ENCODE measurements around the gene SPDL1.

SPDL1 gene

DNA sequence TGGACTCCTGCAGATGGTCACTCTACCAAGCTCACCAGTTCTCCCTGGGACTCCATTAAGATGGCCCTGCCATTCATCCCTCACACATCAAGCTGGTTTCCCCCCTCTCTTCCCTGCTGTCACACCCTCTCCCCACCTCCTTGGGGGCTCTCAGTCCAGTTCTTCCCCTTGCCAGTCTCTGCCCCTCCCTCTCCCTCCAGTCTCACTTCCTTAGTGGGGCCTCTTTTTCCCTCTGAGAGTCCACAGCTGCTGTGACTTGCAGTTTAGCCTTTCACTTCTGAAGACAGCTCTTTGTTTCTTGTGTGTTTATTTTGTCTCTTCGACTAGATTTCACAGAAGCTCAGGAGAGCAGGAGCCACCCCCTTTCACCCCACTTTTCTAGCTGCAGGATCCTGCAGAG, 64.0 kb downstream of the SPDL1 start:
- DNase-seq (ENCODE audit: low read depth, low spot score): no peak
- ChIA-PET POLR2A (no interaction called here), CTCF (interaction anchor here (1.2 to 1.6 kb wide), 2 partner anchors 11 kb away, joined by 3 to 5 read pairs; no protein-coding TSS in a partner anchor)
- no peak overlapping the region for H3K4me3 ChIP-seq (ENCODE audit: low read depth, low read length)
- TF ChIP-seq, protein P1, sequence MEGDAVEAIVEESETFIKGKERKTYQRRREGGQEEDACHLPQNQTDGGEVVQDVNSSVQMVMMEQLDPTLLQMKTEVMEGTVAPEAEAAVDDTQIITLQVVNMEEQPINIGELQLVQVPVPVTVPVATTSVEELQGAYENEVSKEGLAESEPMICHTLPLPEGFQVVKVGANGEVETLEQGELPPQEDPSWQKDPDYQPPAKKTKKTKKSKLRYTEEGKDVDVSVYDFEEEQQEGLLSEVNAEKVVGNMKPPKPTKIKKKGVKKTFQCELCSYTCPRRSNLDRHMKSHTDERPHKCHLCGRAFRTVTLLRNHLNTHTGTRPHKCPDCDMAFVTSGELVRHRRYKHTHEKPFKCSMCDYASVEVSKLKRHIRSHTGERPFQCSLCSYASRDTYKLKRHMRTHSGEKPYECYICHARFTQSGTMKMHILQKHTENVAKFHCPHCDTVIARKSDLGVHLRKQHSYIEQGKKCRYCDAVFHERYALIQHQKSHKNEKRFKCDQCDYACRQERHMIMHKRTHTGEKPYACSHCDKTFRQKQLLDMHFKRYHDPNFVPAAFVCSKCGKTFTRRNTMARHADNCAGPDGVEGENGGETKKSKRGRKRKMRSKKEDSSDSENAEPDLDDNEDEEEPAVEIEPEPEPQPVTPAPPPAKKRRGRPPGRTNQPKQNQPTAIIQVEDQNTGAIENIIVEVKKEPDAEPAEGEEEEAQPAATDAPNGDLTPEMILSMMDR (IDR thresholded peaks at IDR 0.05; ENCODE audit: insufficient read depth, low read length, missing control alignments): no peak

DNA sequence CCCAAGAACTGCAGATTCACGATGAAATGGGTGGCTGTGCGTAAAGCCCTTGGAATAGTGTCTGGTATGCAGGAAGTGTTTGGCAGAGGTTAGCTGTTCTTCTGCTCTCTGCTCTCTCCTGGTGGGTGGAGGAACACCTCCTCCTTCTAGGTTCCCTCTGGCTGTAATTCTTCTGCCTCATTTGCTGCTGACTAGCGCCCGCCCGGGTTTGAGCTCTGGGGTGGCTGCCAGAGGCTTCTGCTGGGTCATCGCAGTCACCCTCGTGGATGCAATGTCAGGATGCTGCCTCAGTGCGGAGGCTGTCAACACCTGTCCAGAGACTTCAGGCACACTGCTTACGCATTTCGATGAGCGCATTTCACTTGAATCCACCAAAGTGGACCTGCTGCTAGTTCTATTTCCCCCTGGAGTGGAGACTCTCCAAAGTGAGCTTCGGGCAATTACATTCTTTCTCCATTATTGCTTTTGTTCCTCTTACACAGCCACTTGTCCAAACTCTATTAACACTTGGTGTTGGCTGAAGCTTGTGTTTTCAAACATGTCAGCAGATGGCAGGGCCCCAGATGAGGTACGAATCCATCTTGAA, 65.2 kb downstream of the SPDL1 start:
- no peak for DNase-seq (ENCODE audit: low read depth, low spot score)
- H3K4me3 ChIP-seq (ENCODE audit: low read depth, low read length): no peak overlapping the region
- ChIA-PET POLR2A (no interaction called here), CTCF (no interaction called here)
- TF ChIP-seq, protein P1 (IDR thresholded peaks at IDR 0.05; ENCODE audit: insufficient read depth, low read length, missing control alignments): no peak

DNA sequence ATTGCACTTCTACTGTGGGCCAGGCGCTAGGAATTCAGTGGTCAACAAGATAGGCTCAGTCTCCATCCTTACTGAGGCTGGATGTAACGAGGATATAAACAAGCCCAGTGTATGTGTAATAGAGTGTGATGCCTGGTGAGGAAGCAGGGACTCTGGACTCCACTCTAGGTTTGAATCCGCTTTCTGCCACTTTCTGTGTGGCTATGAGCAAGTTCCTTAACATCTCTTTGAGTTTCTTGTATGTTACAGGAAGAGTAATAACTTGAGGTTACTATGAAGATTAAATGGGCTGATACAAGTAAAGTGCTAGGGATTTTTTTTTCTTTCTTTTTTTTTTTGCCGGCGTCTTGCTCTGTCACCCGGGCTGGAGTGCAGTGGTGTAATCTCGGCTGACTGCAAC, 65.9 kb downstream of the SPDL1 start:
- no peak overlapping the region for H3K4me3 ChIP-seq (ENCODE audit: low read depth, low read length)
- ChIA-PET POLR2A (no interaction called here), CTCF (no interaction called here)
- DNase-seq (ENCODE audit: low read depth, low spot score): no peak
- TF ChIP-seq, protein P1 (IDR thresholded peaks at IDR 0.05; ENCODE audit: insufficient read depth, low read length, missing control alignments): no peak

DNA sequence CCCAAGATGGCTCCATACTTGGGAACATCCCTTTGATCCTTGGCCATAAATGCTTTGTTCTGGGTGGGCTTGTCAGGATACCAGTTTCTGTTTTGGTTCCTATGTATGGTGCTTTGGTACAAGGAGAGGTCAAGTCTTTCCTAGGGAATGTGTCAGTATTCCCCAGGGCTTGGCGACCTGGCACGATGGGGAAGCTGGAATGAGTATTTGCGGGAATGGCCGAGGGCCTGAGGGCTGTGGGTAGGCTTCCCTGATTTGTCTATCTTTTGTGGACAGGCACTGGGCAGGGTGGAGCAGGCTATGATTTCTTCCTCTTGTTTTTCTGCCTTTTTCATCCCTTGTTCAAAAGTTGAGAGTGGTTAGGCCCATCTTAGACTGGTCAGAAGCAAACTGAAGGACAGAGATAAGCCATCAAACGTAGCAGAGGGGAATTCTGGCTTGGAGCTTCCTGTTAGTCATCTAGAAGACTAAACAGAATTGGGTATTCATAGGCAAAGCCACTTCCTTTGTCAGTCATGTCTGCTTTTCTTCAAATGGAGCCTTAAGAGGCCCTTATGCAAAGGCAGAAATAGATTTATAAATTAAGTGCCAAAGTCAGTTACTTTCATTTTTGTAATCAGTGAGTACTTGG, 67.2 kb downstream of the SPDL1 start:
- CTCF ChIA-PET: interaction anchor here (1.3 kb wide), 1 partner anchor 330 kb away, joined by 3 read pairs; the partner anchor contains the start of gene INSYN2B
- POLR2A ChIA-PET: no interaction called here
- TF ChIP-seq, protein P1 (IDR thresholded peaks at IDR 0.05; ENCODE audit: insufficient read depth, low read length, missing control alignments): no peak
- DNase-seq (ENCODE audit: low read depth, low spot score): peak; percentile 37
- no peak overlapping the region for H3K4me3 ChIP-seq (ENCODE audit: low read depth, low read length)

DNA sequence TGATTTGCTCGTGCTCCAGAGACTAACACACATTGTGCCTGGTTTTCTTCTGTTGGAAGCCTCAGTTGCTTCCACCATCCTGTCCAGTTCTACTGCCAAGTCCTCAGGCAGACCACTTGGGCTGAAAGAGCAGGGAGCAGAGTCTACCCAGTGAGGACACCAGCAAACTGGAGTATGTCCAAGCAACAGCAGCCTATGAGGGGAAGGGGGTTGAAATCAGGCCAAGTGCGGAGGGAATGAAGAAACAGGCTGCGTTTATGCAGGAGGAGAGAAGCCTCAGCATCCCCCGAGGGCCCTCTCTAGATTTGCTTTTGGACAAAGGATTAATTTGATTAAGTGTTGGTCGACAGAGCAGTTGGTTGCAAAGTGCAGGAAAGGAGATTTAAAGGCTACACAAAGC, 68.0 kb downstream of the SPDL1 start:
- POLR2A ChIA-PET: no interaction called here
- CTCF ChIA-PET: no interaction called here
- no peak overlapping the region for H3K4me3 ChIP-seq (ENCODE audit: low read depth, low read length)
- TF ChIP-seq, protein P1 (IDR thresholded peaks at IDR 0.05; ENCODE audit: insufficient read depth, low read length, missing control alignments): no peak
- DNase-seq (ENCODE audit: low read depth, low spot score): no peak

DNA sequence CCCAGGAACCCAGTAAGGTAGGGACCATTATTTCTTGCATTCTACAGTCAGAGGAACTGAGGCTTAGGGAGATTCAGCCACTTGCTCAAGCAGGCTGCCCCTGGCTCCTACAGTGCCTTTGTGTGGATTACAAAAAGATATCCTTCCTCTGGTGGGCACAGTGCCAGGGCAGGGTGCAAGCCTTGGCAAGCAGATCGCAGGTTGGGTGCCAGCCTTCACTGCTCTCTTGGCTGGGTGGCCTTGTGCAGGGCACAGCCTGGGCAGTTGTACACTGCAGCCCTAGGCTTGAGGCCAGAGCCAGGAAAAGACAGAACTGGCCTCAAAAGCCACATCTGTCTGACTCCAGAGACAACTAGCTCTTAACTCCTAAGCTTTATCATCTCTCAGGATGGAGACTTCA, 68.5 kb downstream of the SPDL1 start:
- POLR2A ChIA-PET: no interaction called here
- TF ChIP-seq, protein P1 (IDR thresholded peaks at IDR 0.05; ENCODE audit: insufficient read depth, low read length, missing control alignments): no peak
- CTCF ChIA-PET: no interaction called here
- no peak overlapping the region for H3K4me3 ChIP-seq (ENCODE audit: low read depth, low read length)
- DNase-seq (ENCODE audit: low read depth, low spot score): no peak
